AG04450 (cell line): Measurements from ENCODE around the gene MND1. TPM values are rescaled to one million over a fixed set of nuclear protein-coding genes. Genes with fewer than 3 reads are reported as not detected.

Experiments used
- CTCF ChIA-PET: fragments of 300-600, 350-600 bp; formaldehyde crosslinking; extraction: SDS; loops from one replicate; lab custom pipeline; 2022; ENCODE audit warnings: antibody characterized with exemption, inconsistent platforms; lab: Charles Lee
- POLR2A ChIA-PET: fragments of 350-600 bp; formaldehyde crosslinking; extraction: SDS; loops from one replicate; lab custom pipeline; 2021; ENCODE audit warnings: antibody characterized with exemption, inconsistent platforms; lab: Yijun Ruan, JAX
- DNase-seq: peaks from one replicate; pipeline ENCODE4 v3.0.0-alpha.2; 2011; ENCODE audit warnings: low read depth, low spot score
- H3K27ac ChIP-seq: one replicate; pipeline ENCODE4 v1.5.1; 2012; ENCODE audit warnings: low read depth, low read length, control low read depth
- H3K27me3 ChIP-seq: one replicate; pipeline ENCODE4 v1.6.0; 2012; ENCODE audit warnings: low read length; ENCODE audit not compliant: control insufficient read depth, insufficient read depth
- H3K4me3 ChIP-seq: 2 replicates; pipeline ENCODE4 v1.5.1; 2011; ENCODE audit warnings: mild to moderate bottlenecking, low read depth, low read length, control low read depth
- H3K9me3 ChIP-seq: 2 replicates; pipeline ENCODE4 v1.5.1; 2012; ENCODE audit warnings: low read length; ENCODE audit not compliant: control insufficient read depth, insufficient read depth
- polyA plus RNA-seq: library from polyadenylated mRNA; depleted of rRNA; stranded (reverse); fragments of >200 nt; gene quantifications from 2 replicates; pipeline ENCODE4 v1.2.3, GENCODE V29; 2011
- TF ChIP-seq, protein P1 (sequence below): IDR thresholded peaks from 2 replicates; pipeline ENCODE4 v1.5.1; 2011; ENCODE audit warnings: low read depth, low read length, control low read depth, inconsistent platforms

MND1 gene
- polyA plus RNA-seq, 1 experiment, result 2.2 TPM

DNA sequence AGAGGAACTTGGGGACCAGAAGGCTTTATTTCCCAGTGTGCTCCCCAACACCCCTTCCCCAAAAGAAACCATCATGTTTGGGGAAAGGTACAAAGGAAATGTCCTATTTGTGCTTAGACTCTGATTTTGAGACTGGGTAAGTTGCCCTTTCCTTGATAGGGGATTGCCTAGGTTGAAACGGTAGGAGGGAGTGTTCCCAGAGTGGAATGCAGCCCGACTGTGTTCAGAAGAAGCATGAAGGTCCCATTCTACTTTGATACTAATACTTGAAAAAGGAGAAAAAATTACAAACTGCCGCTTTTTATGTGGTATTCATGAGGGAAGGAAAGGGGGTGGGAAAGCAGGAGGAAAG lies 89.2 kb downstream of the MND1 start:
- TF ChIP-seq, protein P1, sequence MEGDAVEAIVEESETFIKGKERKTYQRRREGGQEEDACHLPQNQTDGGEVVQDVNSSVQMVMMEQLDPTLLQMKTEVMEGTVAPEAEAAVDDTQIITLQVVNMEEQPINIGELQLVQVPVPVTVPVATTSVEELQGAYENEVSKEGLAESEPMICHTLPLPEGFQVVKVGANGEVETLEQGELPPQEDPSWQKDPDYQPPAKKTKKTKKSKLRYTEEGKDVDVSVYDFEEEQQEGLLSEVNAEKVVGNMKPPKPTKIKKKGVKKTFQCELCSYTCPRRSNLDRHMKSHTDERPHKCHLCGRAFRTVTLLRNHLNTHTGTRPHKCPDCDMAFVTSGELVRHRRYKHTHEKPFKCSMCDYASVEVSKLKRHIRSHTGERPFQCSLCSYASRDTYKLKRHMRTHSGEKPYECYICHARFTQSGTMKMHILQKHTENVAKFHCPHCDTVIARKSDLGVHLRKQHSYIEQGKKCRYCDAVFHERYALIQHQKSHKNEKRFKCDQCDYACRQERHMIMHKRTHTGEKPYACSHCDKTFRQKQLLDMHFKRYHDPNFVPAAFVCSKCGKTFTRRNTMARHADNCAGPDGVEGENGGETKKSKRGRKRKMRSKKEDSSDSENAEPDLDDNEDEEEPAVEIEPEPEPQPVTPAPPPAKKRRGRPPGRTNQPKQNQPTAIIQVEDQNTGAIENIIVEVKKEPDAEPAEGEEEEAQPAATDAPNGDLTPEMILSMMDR, result no peak
- Histone ChIP-seq H3K9me3 (no peaks in the 10 kb centered on the region), H3K4me3 (no peak overlapping the region), H3K27me3 (no peaks in the 10 kb centered on the region), H3K27ac (no peak overlapping the region)
- POLR2A ChIA-PET, result no interaction called here
- CTCF ChIA-PET, result no interaction called here
- DNase-seq, result no peak

GRCh38 chr4:153434190-153434589 lies 89.7 kb downstream of the MND1 start:
- ChIA-PET POLR2A (no interaction called here), CTCF (no interaction called here)
- H3K27ac ChIP-seq, result no peak overlapping the region
- no peak for DNase-seq
- TF ChIP-seq, protein P1, result no peak
- no peaks in the 10 kb centered on the region for H3K9me3 ChIP-seq
- H3K27me3 ChIP-seq, result no peaks in the 10 kb centered on the region
- H3K4me3 ChIP-seq, result no peak overlapping the region

- TF ChIP-seq, protein P1, result no peak
- no peak for DNase-seq
- Histone ChIP-seq H3K4me3 (no peak overlapping the region), H3K27ac (no peak overlapping the region), H3K27me3 (no peaks in the 10 kb centered on the region), H3K9me3 (no peaks in the 10 kb centered on the region)
- POLR2A ChIA-PET, result no interaction called here
- CTCF ChIA-PET, result interaction anchor here (1.3 to 1.4 kb wide), 2 partner anchors 296 to 311 kb away, joined by 3 read pairs; no protein-coding TSS in a partner anchor
Measured at GRCh38 chr4:153438916-153439756, 94.6 kb downstream of the MND1 start.

- no peak overlapping the region for H3K4me3 ChIP-seq
- POLR2A ChIA-PET, result no interaction called here
- DNase-seq, result no peak
- CTCF ChIA-PET, result interaction anchor here (1.4 kb wide), 1 partner anchor 297 kb away, joined by 3 read pairs; no protein-coding TSS in a partner anchor
- H3K27ac ChIP-seq, result no peak overlapping the region
- H3K27me3 ChIP-seq, result no peaks in the 10 kb centered on the region
- no peaks in the 10 kb centered on the region for H3K9me3 ChIP-seq
- TF ChIP-seq, protein P1, result no peak
Measured at GRCh38 chr4:153439831-153440230, 95.3 kb downstream of the MND1 start.

- ChIA-PET CTCF (no interaction called here), POLR2A (no interaction called here)
- H3K4me3 ChIP-seq, result no peak overlapping the region
- H3K9me3 ChIP-seq, result no peaks in the 10 kb centered on the region
- H3K27me3 ChIP-seq, result no peaks in the 10 kb centered on the region
- no peak for DNase-seq
- H3K27ac ChIP-seq, result no peak overlapping the region
- TF ChIP-seq, protein P1, result no peak
Measured at GRCh38 chr4:153440475-153440874, 96.0 kb downstream of the MND1 start.
